ENCODE results near the gene BTLA.
"Not testable (repeated sequence)": the region's sequence is repeated elsewhere in the genome, so short reads cannot be mapped to it uniquely, and the experiment has no call there.

BTLA gene

GRCh38 chr3:112437146-112438022, 61.9 kb downstream of the BTLA start:
- no peak for DNase-seq

- no peak for DNase-seq
Measured at GRCh38 chr3:112429960-112430359, 69.3 kb downstream of the BTLA start.

DNA sequence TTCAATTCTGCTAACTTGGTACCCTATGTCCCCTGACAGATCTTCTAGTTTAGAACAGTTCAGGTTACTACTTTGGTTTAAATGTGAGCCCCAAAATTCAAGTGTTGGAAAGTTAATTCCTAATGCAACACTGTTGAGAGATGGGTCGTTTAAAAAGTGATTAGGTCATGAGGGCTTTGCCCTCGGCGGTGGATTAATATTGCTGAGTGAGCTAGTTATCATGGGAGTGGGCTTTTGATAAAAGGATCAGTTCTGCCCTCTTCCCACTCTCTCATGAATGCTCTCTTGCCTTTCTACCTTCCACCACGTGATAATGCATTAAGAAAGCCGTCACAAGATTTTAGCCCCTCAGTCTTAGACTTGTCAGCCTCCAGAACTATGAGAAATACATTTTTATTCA, 72.1 kb downstream of the BTLA start:
- no peak for DNase-seq

- DNase-seq: no peak
Measured at GRCh38 chr3:112425858-112426750, 73.2 kb downstream of the BTLA start.

- no peak for DNase-seq
Measured at GRCh38 chr3:112425382-112425781, 73.9 kb downstream of the BTLA start.

- no peak for DNase-seq
Measured at GRCh38 chr3:112424394-112424793, 74.9 kb downstream of the BTLA start.

DNA sequence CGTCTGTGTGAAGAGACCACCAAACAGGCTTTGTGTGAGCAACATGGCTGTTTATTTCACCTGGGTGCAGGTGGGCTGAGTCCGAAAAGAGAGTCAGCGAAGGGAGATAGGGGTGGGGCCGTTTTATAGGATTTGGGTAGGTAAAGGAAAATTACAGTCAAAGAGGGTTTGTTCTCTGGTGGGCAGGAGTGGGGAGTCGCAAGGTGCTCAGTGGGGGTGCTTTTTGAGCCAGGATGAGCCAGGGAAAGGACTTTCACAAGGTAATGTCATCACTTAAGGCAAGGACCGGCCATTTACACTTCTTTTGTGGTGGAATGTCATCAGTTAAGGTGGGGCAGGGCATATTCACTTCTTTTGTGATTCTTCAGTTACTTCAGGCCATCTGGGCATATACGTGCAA, 76.4 kb downstream of the BTLA start:
- DNase-seq: not testable (repeated sequence)

DNA sequence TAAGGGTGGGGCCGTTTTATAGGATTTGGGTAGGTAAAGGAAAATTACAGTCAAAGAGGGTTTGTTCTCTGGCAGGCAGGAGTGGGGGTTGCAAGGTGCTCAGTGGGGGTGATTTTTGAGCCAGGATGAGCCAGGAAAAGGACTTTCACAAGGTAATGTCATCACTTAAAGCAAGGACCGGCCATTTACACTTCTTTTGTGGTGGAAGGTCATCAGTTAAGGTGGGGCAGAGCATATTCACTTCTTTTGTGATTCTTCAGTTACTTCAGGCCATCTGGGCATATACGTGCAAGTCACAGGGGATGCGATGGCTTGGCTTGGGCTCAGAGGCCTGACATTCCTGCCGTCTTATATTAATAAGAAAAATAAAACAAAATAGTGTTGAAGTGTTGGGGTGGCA, 80.7 kb downstream of the BTLA start:
- DNase-seq: not testable (repeated sequence)

DNA sequence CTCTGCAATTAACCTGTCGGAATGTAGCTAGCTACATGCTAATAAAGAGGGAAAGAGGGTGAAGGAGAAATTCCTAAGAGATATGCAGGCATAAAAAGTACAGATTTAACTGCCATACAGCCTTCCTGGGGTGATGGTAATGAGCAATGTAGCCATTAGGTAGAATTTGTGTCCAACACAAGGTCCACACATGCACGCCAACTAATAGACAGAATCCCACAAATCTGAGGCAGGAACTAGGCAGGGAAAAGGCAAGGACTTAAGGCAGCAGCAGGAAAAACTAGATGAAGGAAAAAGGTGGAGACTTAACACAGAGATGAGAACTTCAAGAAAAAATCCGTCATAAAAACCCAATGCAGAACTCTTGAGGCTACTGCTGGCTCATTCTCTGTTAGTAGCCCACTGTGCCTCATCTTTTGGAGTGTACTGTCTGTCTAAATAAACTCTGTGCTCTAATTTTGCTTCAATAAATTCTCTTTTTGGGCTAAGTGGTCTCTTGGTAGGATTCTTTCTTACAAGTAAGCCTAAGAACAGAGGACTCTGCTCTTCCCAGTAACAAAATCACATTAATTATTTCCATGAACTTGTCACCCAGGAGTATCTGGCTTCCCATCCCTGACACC, 81.5 kb downstream of the BTLA start:
- DNase-seq: no peak

GRCh38 chr3:112416391-112417212, 82.7 kb downstream of the BTLA start:
- DNase-seq: no peak

- no peak for DNase-seq
Measured at GRCh38 chr3:112415390-112415789, 83.9 kb downstream of the BTLA start.

Data from stimulated activated CD4-positive, alpha-beta T cell treated with anti-CD3 and anti-CD28 coated beads, Interleukin-2, amount 100 ng/mL, for 24 hours (primary cell).